NCI-H2227 (cell line): ENCODE results near the gene TBCD.
"Not testable (repeated sequence)": the region's sequence is repeated elsewhere in the genome, so short reads cannot be mapped to it uniquely, and the experiment has no call there.

ENCODE experiments used
- DNase-seq: peaks from one replicate; lab custom pipeline; 2025; ENCODE audit not compliant: unreplicated experiment; lab: John Stamatoyannopoulos, UW

The TBCD gene

GRCh38 chr17:82948081-82948511, 196.2 kb downstream of the TBCD start:
- no peak for DNase-seq

DNA sequence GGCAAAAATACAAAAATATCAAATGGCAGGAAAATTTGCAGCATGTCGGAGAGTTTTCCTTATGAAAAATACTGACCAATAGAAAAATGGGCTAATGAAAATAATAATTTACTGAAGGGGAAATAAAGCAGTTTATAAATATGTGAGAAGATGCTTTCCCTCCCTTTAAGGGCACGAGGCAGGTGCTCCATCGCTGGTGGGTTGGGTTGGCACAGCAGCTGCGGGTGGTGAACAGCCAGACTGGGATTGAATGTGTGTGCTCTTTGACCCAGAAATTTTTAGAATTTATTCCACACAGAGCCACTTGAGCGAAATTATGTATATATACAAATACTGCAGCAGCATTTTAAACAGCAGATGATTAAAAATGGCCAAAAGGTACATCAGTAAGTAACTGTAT, 197.1 kb downstream of the TBCD start:
- no peak for DNase-seq

DNA sequence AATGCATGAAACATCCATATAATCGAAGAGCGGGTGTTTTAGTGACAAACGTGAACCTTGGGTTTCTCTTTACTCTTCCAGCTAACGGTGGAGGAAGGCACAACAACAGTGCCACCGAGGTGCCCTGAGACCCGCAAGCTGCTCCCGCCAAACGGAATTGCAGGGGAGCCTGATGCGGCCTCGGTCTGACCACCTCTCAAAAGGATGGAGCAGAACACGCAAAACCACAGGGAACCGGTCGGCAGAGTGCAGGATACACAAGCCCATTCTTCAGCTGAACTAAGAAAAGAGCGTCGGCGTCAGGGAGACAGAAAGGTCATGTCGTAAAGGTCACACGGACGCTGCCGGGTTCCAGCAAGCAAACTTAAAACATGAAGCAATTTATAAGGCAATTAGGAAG, 197.5 kb downstream of the TBCD start:
- no peak for DNase-seq

DNA sequence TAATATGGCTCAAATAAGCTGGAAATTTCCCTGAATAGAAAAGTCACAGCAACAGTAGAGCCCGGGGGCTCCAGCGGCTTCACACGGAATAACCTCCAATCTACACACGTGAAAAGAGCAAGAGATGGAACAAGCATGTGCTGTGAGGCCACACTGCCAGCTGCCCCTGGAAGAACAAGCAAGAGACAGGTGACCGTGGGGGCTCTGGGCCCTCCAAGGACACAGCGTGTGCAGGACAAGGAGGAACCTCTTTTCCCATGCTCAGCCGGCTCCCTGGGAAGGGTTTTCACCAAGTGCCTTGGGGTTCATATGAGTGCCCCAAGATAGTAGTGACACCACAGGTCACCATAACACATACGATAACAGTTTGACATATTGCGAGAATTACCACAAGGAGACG, 198.1 kb downstream of the TBCD start:
- no peak for DNase-seq

DNA sequence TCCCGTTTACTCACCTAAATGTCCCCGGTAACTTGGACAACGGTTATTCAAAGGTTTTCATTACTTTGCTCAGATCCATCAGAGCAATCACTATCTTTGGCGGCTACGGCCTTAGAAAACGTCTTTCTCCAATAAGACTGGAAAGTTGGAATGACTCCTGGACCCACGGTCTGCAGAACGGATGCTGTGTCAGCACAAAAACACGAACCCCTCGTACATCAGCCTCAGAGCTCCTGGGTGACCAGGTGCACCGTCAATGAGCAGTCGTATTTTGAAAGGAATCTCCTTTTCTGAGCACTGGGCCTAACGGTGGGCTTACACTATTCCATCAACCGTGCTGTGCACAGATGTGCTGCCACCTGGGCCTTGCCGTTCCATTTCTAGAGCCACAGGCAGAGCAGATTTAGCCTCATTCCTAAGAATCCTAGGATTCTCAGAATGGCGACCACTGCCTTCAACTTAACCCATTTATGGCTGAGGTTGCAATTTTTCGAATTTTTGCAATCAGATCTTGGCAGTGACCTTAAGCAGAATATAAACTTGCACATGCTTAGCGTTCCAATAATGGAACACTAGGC, 198.7 kb downstream of the TBCD start:
- no peak for DNase-seq

- DNase-seq, result no peak
These were observed 200.2 kb downstream of the TBCD start for GRCh38 chr17:82952019-82952418.

- DNase-seq, result not testable (repeated sequence)
These were observed 203.2 kb downstream of the TBCD start for GRCh38 chr17:82955106-82955505.

DNA sequence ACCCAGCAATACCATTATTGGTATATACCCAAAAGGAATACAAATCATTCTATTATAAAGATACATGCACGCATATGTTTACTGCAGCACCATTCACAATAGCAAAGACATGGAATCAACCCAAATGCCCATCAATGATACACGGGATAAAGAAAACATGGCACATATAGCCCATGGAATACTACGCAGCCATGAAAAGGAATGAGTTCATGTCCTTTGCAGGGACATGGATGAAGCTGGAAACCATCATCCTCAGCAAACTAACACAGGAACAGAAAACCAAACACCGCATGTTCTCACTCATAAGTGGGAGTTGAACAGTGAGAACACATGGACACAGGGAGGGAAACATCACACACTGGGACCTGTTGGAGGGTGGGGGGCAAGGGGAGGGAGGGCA, 203.8 kb downstream of the TBCD start:
- DNase-seq, result not testable (repeated sequence)

DNA sequence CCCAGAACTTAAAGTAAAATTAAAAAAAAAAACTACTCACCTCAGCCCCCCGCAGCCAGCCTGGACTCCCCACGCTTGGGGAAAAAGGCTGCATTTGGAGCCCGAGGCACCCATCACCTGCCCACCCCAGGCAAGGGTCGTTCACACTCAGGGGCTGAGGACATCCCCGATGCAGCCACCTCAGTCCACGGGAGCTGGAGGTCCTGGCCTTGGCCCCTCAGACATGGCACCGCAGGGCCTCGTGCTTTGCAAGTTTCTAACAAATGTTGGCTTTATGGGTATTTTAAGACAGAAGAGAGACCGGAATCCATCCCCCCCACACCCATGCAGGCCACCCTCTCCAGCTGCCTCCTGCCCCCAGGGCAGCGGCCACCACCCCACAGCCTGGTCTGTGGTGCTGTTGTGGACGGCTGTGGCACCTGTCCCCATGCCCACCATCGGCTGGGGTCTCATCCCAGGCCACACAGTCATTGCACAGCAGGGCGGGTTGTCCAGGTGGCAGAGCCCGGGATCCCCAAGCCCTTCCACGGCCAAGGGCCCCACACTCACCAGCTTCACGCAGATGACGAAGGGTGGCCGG, 204.4 kb downstream of the TBCD start:
- DNase-seq, result no peak

DNA sequence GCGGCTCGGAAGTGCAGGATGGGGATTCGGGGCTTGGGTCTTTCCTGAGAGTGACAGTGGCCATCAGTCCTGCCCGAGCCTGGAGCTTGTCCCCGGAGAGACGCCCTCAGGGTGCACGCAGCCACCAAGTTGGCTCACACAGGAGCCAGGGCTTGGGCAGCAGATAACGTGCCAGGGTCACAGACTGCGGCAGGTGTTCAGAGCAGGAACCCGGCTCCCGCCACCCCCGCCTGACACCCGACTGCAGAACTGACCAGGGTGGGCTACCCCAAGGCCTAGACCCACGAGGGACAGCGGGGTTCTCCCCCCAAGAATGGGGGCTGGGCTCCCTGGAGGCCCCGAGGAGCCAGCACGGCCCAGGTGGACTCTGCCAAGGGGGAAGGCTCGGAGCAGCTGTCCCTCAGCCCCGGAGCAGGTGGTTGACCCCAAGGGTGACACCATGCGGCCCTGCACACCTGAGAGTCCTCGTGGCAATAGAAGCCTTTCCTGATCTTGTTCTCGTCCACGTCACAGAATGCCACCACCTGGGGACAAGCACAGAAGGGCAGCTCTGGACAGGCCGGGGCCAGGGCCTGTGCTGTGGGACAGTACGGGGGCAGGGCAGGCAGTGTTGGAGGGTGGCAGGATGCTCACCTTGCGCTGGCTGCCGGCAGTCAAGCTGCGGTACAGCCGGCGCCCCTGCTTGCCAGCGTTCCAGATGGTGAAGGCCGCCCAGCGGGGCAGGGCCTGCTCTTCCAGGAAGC, 205.0 kb downstream of the TBCD start:
- no peak for DNase-seq

DNA sequence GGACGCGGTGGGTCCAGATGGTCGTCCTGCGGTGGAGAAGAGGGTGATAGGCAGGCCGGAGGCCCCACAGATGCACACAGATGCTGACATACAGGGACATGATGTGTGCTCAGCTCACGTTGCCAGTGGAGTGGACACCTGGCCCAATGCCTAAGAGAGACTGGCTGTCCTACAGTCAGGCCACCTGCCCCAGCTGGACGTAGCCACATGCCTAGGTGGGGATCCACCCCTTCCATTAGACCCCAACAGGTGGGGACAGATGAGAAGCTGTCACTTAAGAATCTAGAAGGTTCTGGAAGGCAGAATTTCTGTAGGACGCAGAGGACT, 205.6 kb downstream of the TBCD start:
- DNase-seq, result no peak

DNA sequence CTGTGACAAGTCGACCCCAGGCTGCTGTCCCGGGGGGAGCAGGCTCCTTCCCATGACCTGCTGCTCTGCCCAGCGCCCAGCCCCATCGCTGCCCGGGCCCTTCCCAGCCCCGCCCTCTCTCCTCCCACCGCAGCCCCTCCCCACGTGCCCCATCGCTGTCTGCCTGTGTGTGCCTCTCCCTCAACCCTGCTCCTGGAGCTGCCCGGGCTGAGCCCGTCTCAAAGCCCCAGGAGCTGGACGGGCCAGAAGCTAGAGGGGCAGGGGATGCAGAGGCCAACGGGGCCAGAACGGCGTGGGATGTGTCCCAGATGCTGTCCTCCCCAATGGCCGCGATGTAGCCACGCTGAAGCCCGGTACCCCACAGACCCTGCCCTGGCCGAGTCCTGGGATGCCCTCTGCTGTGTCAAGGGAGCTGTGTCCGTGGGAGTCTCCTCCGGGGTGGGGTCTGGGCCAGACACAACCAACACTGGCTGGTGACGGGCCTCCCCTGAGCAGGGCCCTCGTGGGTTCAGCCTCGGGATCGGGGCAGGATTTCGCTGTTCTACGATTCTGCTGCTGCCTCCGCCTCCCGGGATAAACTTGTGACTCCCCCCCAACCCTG, 206.2 kb downstream of the TBCD start:
- no peak for DNase-seq

DNA sequence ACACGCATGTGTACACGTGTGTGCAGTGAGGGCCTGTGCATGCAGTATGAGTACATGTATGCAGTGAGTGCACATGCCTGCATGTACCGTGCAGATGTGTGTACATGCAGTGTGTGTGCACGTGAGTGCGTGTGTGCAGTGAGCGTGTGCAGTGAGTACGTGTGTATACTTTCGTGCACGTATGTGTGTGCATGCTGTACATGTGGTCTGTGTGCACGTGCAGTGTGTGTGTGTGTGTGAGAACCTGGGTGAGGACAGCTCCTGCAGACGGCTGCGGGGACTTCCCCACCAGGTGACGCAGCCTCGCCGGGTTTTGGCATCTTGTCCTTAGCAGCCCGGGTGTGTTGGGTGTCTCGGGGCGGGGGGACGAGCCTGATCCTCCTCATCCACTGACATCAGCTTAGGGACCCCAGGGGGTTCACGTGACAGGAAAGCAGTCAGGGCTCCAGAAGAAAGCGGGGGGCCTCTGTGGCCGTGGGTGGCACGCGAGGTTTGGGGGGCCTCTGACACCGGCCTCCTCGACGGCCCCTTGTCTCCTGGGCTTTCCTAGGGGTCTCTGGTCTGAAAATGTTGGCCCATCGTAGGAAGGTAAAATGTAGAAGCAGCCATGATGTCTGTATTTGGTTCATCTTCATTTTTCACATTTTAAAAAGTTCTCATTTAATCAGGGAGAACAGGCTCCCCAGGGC, 207.5 kb downstream of the TBCD start:
- DNase-seq, result no peak

- no peak for DNase-seq
These were observed 208.1 kb downstream of the TBCD start for GRCh38 chr17:82959990-82960418.

GRCh38 chr17:82960419-82961271, 208.8 kb downstream of the TBCD start:
- DNase-seq, result no peak

- no peak for DNase-seq
These were observed 209.7 kb downstream of the TBCD start for GRCh38 chr17:82961366-82962162.

- DNase-seq, result no peak
These were observed 210.4 kb downstream of the TBCD start for GRCh38 chr17:82962163-82962720.

GRCh38 chr17:82963104-82963950, 211.5 kb downstream of the TBCD start:
- no peak for DNase-seq

- not testable (repeated sequence) for DNase-seq
These were observed 212.6 kb downstream of the TBCD start for GRCh38 chr17:82964451-82964850.
